AG10803 (cell line): ENCODE measurements around the gene PIK3C2B.

Experiments used
- DNase-seq: peaks from one replicate; pipeline ENCODE4 v3.0.0; 2010; ENCODE audit warnings: low read depth
- H3K4me3 ChIP-seq: 2 replicates; pipeline ENCODE4 v1.5.1; 2011; ENCODE audit warnings: mild to moderate bottlenecking, low read length, control low read depth
- TF ChIP-seq, protein P1 (sequence below): conservative IDR thresholded peaks from 2 replicates; pipeline ENCODE4 v1.5.1; 2011; ENCODE audit warnings: mild to moderate bottlenecking, low read length, control low read depth, inconsistent platforms

The PIK3C2B gene

DNA sequence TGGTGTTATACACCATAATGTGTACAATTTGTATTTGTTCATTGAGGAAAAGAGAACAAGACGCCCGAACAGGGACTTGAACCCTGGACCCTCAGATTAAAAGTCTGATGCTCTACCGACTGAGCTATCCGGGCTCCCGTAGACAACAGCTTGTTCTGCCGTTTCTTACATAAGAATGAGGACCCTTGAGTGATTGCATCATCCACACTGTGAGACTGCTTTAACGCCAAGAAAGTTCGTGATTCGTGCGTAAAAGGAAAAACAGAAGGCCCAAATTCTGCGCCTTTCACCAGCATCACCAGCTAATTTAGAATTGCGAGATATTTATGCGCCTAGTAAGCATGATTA, 12.3 kb upstream of the PIK3C2B start:
- TF ChIP-seq, protein P1, sequence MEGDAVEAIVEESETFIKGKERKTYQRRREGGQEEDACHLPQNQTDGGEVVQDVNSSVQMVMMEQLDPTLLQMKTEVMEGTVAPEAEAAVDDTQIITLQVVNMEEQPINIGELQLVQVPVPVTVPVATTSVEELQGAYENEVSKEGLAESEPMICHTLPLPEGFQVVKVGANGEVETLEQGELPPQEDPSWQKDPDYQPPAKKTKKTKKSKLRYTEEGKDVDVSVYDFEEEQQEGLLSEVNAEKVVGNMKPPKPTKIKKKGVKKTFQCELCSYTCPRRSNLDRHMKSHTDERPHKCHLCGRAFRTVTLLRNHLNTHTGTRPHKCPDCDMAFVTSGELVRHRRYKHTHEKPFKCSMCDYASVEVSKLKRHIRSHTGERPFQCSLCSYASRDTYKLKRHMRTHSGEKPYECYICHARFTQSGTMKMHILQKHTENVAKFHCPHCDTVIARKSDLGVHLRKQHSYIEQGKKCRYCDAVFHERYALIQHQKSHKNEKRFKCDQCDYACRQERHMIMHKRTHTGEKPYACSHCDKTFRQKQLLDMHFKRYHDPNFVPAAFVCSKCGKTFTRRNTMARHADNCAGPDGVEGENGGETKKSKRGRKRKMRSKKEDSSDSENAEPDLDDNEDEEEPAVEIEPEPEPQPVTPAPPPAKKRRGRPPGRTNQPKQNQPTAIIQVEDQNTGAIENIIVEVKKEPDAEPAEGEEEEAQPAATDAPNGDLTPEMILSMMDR = no peak
- DNase-seq = peak; percentile 92
- peak overlapping the region; percentile 58 for H3K4me3 ChIP-seq

GRCh38 chr1:204506201-204506968, 11.8 kb upstream of the PIK3C2B start:
- TF ChIP-seq, protein P1 = no peak
- peak; percentile 95 for DNase-seq
- peak overlapping the region; percentile 56 for H3K4me3 ChIP-seq

DNA sequence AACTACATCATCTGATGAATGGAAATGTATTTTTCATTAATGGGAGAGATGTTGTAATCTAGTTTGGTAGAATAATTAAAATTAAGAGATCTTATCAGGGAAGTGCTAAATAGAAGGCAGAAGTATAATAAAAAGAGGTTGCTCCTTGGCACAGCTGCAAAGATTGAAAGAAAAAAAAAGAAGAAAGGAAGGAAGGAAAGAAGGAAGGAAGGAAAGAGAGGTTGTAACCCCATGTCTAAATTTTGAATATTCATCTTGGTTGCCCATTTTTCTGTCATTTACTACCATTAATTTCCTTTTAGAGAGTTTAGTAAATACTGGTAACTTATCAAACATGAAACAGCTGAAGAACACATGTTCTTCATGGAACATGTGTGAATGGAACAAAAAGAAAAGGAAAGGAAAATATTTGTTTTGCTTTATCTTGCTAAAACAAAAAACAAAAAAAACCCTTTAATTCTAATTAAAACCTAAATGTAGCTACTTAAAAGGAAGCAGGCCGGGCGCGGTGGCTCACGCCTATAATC, 11.1 kb upstream of the PIK3C2B start:
- TF ChIP-seq, protein P1 = no peak
- DNase-seq = no peak
- H3K4me3 ChIP-seq = peak overlapping the region; percentile 56

GRCh38 chr1:204503913-204504519, 9.4 kb upstream of the PIK3C2B start:
- no peak overlapping the region for H3K4me3 ChIP-seq
- no peak for DNase-seq
- TF ChIP-seq, protein P1 = no peak

GRCh38 chr1:204503122-204503912, 8.7 kb upstream of the PIK3C2B start:
- peak; percentile 73 for DNase-seq
- no peak overlapping the region for H3K4me3 ChIP-seq
- TF ChIP-seq, protein P1 = peak; percentile 75

DNA sequence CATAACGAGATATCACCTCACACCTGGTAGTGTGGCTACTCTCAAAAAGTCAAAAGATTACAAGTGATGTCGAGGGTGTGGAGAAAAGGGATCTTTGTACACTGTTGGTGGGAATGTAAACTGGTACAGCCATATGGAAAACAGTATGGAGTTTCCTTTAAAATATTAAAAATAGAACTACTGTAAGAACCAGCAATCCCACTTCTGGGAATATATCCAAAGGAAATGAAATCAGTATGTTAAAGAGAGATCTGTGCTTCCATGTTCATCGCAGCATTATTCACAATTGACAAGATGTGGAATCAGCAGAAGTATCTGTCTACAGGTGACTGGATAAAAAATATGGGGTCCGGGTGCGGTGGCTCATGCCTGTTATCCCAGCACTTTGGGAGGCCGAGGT, 7.6 kb upstream of the PIK3C2B start:
- TF ChIP-seq, protein P1 = no peak
- no peak overlapping the region for H3K4me3 ChIP-seq
- DNase-seq = no peak
